Kidney tubule cell (primary cell): ENCODE results near the gene DIO3.

Experiments
- DNase-seq: peaks from one replicate; pipeline ENCODE4 v3.0.0-alpha.2; 2018; ENCODE audit warnings: low spot score

The DIO3 gene

DNA sequence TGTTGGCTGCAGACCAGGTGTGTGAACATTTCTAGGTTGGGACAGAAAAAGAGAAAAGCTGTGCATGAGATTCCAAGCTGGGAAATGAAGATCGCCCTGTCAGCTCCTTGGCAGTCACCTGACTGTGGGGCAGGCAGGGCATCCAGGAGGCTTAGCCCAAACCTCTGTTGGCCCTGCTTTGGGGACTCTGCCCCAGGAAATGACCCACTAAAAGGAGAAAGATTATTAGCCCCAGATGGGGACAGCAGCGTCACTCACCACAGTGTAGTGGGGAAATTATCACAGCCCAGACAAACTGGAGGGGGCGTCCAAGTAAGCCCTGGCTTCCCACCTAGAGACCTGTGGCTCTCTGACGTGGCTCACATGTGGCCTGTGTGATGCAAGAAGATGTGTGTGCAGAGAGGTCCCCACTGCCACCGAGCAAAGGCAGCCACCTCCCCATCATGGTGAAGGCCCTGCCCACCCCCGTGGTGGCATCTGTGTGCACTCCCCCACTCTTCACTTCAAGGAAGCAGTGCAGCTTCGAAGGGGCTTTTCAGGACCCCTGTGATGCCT is 39.1 kb downstream of the DIO3 start:
- DNase-seq = no peak

DNA sequence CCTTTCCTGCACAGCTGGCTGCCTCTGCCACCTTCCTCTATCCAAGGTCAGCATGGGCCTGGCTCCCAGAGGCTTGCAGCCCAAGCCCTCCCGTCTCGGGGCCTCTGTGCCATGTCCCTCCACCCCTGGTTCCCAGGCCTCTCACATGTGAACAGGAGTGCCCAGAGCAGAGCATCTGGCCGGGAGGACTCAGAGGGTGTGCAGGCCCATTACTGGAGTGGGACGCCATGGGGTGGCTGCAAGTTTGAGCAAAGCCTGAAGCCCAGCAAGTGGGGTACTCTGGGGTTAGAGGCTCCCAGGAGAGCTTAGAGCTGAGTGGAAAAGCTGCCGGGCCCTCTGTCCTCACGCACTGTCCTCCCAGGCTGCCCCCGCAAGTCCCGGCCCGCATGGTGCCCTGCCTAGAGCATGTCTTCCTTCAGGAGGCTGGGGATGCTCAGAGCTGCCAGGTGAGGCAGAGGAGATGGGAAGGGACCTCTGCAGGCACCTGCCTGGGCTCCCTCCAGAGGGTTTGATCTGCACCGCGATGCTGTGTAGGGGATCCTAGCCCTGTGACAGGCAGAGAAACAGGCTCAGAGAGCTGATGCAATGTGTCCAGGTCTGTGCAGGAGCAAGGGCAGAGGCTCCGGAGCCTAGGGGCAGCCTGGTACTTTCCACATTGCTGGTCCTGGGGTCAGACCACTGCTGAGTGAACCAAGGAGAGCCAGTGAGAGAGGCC is 39.8 kb downstream of the DIO3 start:
- no peak for DNase-seq

DNA sequence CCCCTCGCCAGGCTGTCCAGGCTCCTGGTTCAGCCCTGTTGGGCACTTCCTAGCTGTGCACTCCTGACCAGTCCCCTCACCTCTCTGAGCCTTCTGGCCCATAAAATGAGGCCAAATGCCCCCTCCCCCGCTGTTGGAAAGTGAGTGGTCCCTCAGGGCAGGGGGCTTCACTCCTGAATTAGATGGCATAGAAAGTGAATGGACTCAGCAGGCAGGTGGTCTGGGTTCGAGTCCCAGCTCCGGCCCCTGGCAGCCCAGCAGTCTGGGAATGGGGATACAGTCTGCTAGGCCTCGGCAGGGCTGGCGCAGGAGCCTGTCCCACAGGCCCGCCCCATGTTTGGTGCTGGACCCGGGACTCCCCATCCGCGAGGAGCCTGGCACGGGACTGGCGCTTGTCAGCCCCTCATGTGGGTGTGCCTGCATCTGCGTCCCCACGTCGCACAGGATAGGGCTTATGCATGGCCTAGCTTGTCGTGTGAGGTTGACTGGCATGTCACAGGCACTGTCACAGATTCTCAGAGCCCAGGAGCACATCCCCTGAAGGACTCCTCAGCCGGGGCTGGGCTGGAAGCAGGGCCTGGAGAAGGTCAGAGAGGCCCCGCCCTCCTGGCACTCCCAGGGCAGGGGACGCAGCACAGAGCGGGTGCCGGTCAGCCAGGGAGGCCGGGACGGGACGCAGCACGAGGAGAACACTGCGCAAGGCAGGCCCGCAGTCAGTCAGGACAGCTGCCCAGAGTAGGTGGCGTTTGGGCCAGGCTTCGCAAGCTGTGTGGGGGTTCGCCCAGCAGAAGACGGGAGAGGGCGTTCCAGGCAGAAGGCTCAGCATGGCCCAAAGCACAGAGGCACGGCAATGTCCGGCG is 40.5 kb downstream of the DIO3 start:
- DNase-seq = no peak

DNA sequence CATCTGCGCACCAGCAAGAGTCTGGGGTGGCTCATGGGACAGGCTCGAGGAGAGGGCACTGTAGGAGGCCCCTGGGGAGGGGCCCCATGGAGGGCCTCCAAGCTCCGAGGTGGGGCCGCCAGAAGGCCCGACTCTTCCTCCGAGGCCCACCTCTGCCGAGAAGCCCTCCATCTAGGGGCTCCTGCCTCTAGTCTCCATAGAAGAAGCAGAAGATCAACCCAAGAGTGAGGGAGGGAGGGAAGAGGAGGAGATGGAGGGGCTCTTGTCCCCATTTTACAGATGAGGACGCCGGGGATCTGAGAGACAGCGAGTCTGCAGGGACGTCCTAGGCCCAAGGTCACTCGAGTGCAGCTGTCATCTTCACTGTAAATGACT is 41.2 kb downstream of the DIO3 start:
- DNase-seq = no peak

DNA sequence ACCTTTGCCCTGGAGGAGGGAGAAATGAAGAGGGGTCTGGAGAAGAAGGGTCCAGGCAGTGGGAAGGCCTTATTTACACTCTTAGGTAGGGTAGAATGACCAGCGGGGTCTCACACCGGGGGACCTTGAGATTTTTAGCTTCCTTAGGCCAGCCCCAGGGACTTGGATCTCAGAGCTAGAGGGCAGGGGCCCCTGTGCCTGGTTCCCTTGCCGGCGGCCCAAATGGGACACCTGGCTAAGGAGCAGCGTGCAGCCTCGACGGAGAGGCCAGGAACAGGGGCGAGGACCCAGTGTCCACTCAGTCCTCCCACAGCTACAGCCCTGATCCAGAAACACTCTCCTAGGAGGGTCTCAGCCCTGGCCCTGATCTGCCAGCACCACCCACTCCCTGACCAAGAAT is 41.8 kb downstream of the DIO3 start:
- DNase-seq = no peak

DNA sequence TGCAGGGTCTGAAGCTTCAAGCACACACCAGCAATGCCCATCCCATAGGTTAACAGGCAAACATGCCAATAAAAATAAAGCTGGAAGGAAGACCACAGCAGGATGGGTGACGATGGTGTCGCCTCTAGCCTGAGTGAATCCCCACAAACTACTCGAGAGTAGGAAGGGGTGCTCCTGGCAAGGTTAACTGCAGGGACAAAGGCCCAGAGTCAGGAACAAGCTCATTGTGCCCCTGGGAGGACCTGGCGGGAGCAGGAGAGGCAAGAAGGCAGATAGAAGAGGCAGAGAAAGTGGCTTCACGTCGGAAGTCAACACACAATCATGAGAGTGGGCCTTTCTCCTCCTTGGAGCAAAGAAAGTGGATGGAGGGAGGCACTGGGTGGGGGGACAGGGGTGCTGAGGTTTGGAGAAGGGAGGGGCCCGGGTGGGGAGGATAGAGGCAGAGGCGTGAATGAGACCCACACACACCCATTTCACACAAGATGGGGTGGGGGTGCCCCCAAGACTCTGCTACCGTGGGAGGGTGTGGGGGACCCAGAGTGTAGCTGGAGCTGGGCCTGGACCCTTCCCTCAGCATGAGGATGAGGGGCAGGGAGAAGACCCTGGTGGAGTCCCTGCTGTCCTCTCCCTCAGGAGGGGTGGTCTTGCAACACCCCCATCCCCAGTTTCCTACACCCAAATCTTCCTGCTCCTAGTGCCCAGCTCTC is 43.1 kb downstream of the DIO3 start:
- DNase-seq = no peak

DNA sequence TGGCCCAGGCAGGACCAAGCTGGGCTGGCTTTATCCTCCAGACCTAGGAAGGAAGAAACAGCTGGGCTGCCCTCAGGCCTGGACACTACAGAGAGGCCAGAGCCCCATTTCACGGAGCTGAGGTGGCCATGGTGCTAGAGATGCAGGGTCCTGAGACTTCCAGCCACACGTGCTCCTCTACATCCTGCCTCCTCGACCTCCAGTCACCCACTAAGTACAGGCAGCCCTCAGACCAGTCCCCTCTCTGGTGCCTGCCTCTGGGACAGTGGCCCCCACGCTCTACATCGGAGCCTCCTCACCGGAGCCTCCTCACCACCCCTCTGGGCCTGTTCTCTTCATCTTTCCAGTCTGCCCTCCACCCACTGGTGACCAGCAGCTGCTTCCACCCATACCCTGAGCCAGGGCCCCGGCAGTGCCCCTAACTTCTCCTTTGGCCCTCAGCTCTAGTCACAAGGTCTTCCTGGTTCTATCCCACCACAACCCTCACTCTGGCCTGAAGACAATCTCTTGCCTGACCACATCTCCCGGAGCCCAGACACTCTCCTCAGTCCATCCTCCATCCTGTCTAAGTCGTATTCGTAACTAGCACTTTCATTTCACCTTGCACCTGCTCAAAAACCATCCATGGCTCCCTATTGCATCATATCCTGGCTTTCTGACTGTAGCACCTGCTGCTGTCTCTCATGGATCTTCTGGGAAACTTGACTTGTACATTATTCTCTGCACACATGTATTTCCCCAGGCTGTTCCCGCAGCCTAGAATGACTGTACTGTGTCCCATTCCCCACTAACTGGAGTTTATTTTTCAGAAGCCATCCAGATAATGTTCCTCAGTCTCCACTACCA is 43.9 kb downstream of the DIO3 start:
- no peak for DNase-seq

DNA sequence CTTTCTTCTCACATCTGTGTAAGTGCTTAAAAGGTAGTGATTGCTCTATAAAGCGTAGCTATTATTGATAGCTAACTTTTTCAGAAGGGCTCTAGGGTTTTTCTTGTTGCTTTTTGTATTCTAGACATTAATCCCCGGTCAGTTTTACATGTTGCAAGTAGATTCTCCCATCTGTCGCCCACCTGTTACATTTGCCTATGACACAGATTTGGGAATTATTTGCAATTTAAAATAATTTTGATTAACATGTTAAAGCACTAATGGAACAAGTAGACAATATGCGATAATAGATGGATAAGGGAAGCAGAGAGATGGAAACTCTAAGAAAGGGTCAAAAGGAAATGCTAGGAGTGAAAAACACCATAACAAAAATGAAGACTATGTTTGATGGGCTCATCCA is 44.5 kb downstream of the DIO3 start:
- DNase-seq = no peak
